ENCODE results near the gene BTNL8. TPM values are rescaled to one million over a fixed set of nuclear protein-coding genes. Genes with fewer than 3 reads are reported as not detected.

Gene BTNL8
- total and polyA plus RNA-seq, 2 of the 13 experiments (the other 11 are each of a cell fraction or from before 2014, with no cell fraction given), result not detected

- Histone ChIP-seq H3K27ac (ENCODE audit: extremely low read length, insufficient read depth, low read length) (no peak overlapping the region), H3K4me1 (ENCODE audit: insufficient read depth, low read length) (no peaks in the 10 kb centered on the region), H3K4me2 (ENCODE audit: low read depth, low read length) (no peak overlapping the region), H4K20me1 (ENCODE audit: insufficient read depth, low read length) (no peaks in the 10 kb centered on the region), H3K27me3 (ENCODE audit: control insufficient read depth in 1 of 2, insufficient read depth in 2 of 2, low read length in 2 of 2) (no peaks in the 10 kb centered on the region), H3K36me3 (replicated peaks in 1 of 2; ENCODE audit: control insufficient read depth in 1 of 2, insufficient read depth in 2 of 2, low read length in 2 of 2) (no peaks in the 10 kb centered on the region), H3K9me3 (ENCODE audit: low read length) (no peaks in the 10 kb centered on the region), H3K4me3 (replicated peaks in 1 of 3; ENCODE audit: insufficient read depth in 1 of 3, low read depth in 2 of 3, low read length in 3 of 3) (no peak overlapping the region), H3K79me2 (ENCODE audit: insufficient read depth, low read length) (no peaks in the 10 kb centered on the region), H2AFZ (ENCODE audit: low read length) (no peak overlapping the region), H3K9ac (ENCODE audit: insufficient read depth, low read depth, low read length) (no peak overlapping the region)
- in situ Hi-C loops (cut with HindIII; ENCODE audit: extremely low pct_ligation_motif_present, low pct_unique_long_range_greater_than_20kb) (no loop called here), intact Hi-C loops (cut with micrococcal nuclease; ENCODE audit: unreplicated experiment) (no loop called here)
- ChIA-PET CTCF (ENCODE audit: low intra/inter-chr PET ratio, low total read pairs) (no interaction called here), POLR2A (no interaction called here)
- no peak for FAIRE-seq
- no peak for ATAC-seq
- DNase-seq (ENCODE audit: low spot score), result no peak
- TF ChIP-seq RCOR2 (CRISPR knock-in tag; IDR thresholded peaks at IDR 0.05), result no peak
- TF ChIP-seq ZSCAN30 (CRISPR knock-in tag; IDR thresholded peaks at IDR 0.05), result no peak
- TF ChIP-seq ZNF761 (CRISPR knock-in tag; conservative IDR thresholded peaks at IDR 0.05), result no peak
- TF ChIP-seq KLF9 (CRISPR knock-in tag; IDR thresholded peaks at IDR 0.05; ENCODE audit: low read depth), result no peak
- no peak for TF ChIP-seq ZNF260 (CRISPR knock-in tag; IDR thresholded peaks at IDR 0.05; ENCODE audit: borderline replicate concordance, low read depth)
- no peak for TF ChIP-seq ZFP62 (CRISPR knock-in tag; IDR thresholded peaks at IDR 0.05)
- TF ChIP-seq POLR2AphosphoS5 (IDR thresholded peaks at IDR 0.05; ENCODE audit: low read depth, low read length), result no peak
- TF ChIP-seq ZNF143 (CRISPR knock-in tag; IDR thresholded peaks at IDR 0.05), result no peak
- no TSS peak for BruUV-seq (replicated peaks)
- 0% methylated on average over 2 of the region's 2 CpGs for WGBS (ENCODE audit: low lambda C conversion rate)
Observed at GRCh38 chr5:180974612-180975315, 75.8 kb downstream of the BTNL8 start.

GRCh38 chr5:180975338-180975737 lies 76.4 kb downstream of the BTNL8 start:
- intact Hi-C loops (cut with micrococcal nuclease; ENCODE audit: unreplicated experiment), result no loop called here
- H3K79me2 ChIP-seq (ENCODE audit: insufficient read depth, low read length), result no peaks in the 10 kb centered on the region
- in situ Hi-C loops (cut with HindIII; ENCODE audit: extremely low pct_ligation_motif_present, low pct_unique_long_range_greater_than_20kb), result no loop called here
- H3K4me3 ChIP-seq (replicated peaks in 1 of 3; ENCODE audit: insufficient read depth in 1 of 3, low read depth in 2 of 3, low read length in 3 of 3), result no peak overlapping the region
- 0% methylated on average over 1 of the region's 2 CpGs for WGBS (ENCODE audit: low lambda C conversion rate)
- no peak overlapping the region for H3K4me2 ChIP-seq (ENCODE audit: low read depth, low read length)
- H2AFZ ChIP-seq (ENCODE audit: low read length), result no peak overlapping the region
- ChIA-PET CTCF (ENCODE audit: low intra/inter-chr PET ratio, low total read pairs) (no interaction called here), POLR2A (no interaction called here)
- no peaks in the 10 kb centered on the region for H3K9me3 ChIP-seq (ENCODE audit: low read length)
- H3K36me3 ChIP-seq (replicated peaks in 1 of 2; ENCODE audit: control insufficient read depth in 1 of 2, insufficient read depth in 2 of 2, low read length in 2 of 2), result no peaks in the 10 kb centered on the region
- H3K4me1 ChIP-seq (ENCODE audit: insufficient read depth, low read length), result no peaks in the 10 kb centered on the region
- no peak overlapping the region for H3K27ac ChIP-seq (ENCODE audit: extremely low read length, insufficient read depth, low read length)
- no peak for ATAC-seq
- no peaks in the 10 kb centered on the region for H4K20me1 ChIP-seq (ENCODE audit: insufficient read depth, low read length)
- DNase-seq (ENCODE audit: low spot score), result no peak
- FAIRE-seq, result no peak
- no peak overlapping the region for H3K9ac ChIP-seq (ENCODE audit: insufficient read depth, low read depth, low read length)
- H3K27me3 ChIP-seq (ENCODE audit: control insufficient read depth in 1 of 2, insufficient read depth in 2 of 2, low read length in 2 of 2), result no peaks in the 10 kb centered on the region
- BruUV-seq (replicated peaks), result no TSS peak
- TF ChIP-seq EED (CRISPR knock-in tag; IDR thresholded peaks at IDR 0.05), result no peak
- no peak for TF ChIP-seq ZNF841 (CRISPR knock-in tag; IDR thresholded peaks at IDR 0.05; ENCODE audit: borderline replicate concordance)
- TF ChIP-seq GABPA (IDR thresholded peaks at IDR 0.05; ENCODE audit: low read depth, low read length), result no peak
- TF ChIP-seq GABPA (CRISPR knock-in tag; IDR thresholded peaks at IDR 0.05; ENCODE audit: low read depth), result no peak
- no peak for TF ChIP-seq NFKB2 (CRISPR knock-in tag; IDR thresholded peaks at IDR 0.05; ENCODE audit: borderline replicate concordance)
- no peak for TF ChIP-seq ZNF572 (CRISPR knock-in tag; IDR thresholded peaks at IDR 0.05)
- TF ChIP-seq KLF15 (CRISPR knock-in tag; IDR thresholded peaks at IDR 0.05; ENCODE audit: borderline replicate concordance), result no peak
- no peak for TF ChIP-seq PHF8 (CRISPR knock-in tag; IDR thresholded peaks at IDR 0.05)
- TF ChIP-seq ADNP (CRISPR knock-in tag; IDR thresholded peaks at IDR 0.05), result no peak

Data from HepG2 (cell line).